Left lung (tissue), 10 donors: ENCODE results near the gene PCP4. TPM values are rescaled to one million over a fixed set of nuclear protein-coding genes. Genes with fewer than 3 reads are reported as not detected.

ENCODE experiments used
- ATAC-seq: fragments of 200-7000 bp; cut with Tn5 transposase; one replicate; pipeline ENCODE4 v1.9.1; 2020; ENCODE audit warnings: moderate library complexity
- DNase-seq, 4 donors: peaks; one replicate each; pipeline ENCODE4 v3.0.0-alpha.2; 2013 to 2020
- H3K27ac ChIP-seq, 2 donors: fragments of 200-600 bp; sonication (generic) in 1 of 2; one replicate each; pipeline versions ENCODE4 v1.5.0 to v1.8.0; 2020 to 2021
- H3K27me3 ChIP-seq, 2 donors: fragments of 200-600 bp; sonication (generic) in 1 of 2; one replicate each; pipeline versions ENCODE4 v1.5.0 to v1.8.0; 2020 to 2021
- H3K36me3 ChIP-seq, 2 donors: fragments of 200-600 bp; sonication (generic) in 1 of 2; one replicate each; pipeline versions ENCODE4 v1.5.0 to v1.8.0; 2020 to 2021
- H3K4me1 ChIP-seq, 2 donors: fragments of 200-600 bp; one replicate each; pipeline ENCODE4 v1.8.0; 2021
- H3K4me3 ChIP-seq, 2 donors: fragments of 200-600 bp; sonication (generic) in 1 of 2; one replicate each; pipeline versions ENCODE4 v1.5.0 to v1.8.0; 2020 to 2021; ENCODE audit warnings: mild to moderate bottlenecking in 1 of 2
- H3K9me3 ChIP-seq, 2 donors: fragments of 200-600 bp; sonication (generic) in 1 of 2; one replicate each; pipeline versions ENCODE4 v1.5.0 to v1.8.0; 2020 to 2021
- intact Hi-C, 2 donors: fragments of 100-400 bp; cut with DNase I; formaldehyde crosslinking; loops; one replicate each; pipeline versions ENCODE4 v1.11.2 to v1.14.2; 2022
- polyA plus RNA-seq, 6 donors: library from polyadenylated mRNA; unstranded; fragments of 120-200 nt; gene quantifications; one replicate each; pipeline ENCODE4 v1.2.1, GENCODE V29; 2013; ENCODE audit not compliant: insufficient read length in 6 of 6
- total RNA-seq, 2 donors: library from RNA; stranded (reverse); fragmentation: NEBNext Ultra II Directional; extraction: Animal tissue kit (Norgen Biotek cat#: 25700); gene quantifications; one replicate each; pipeline ENCODE4 v1.2.1, GENCODE V29; 2021
- TF ChIP-seq, protein P1 (sequence below), 2 donors: fragments of 200-600 bp; sonication (generic) in 1 of 2; IDR thresholded peaks; one replicate each; pipeline versions ENCODE4 v1.5.0 to v1.8.0; 2021; ENCODE audit warnings: antibody characterized with exemption in 2 of 2
- donor health status: DM: no; HTN: yes; CAD: no.
- donor health status: DM: no; HTN: no; CAD: no.

The PCP4 gene
- total and polyA plus RNA-seq, 8 donors = 0.68 to 14.7 (median 8.0) TPM

DNA sequence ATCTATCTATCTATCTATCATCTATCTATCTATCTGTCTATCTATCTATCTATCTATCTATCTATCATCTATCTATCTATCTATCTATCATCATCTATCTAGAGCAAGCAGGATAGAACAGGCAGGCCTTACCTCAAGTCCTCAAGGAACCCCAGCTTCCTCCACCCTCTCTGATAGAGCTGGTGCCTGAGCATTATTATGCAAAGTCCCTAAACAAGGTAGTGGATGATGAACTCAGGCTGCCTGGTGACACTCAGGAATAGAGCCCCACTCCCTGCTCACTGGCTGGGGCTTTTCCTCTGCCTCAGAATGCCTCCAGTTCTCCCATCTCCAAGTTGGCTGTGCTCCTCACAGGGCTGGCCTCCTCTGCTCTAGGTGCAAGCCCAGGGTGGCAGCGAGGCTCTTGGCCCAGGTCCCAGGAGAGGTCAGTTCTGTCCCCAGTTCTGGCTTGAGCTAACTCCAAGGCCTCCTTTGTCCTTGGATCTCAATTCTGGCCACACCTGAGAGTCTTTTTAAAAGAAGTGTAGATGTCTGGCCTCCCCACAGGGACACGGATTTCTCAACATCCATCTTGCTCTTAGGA, 60.2 kb downstream of the PCP4 start:
- intact Hi-C loops = no loop called here
- no peaks in the 10 kb centered on the region for H3K36me3 ChIP-seq
- no peak overlapping the region for H3K27ac ChIP-seq
- TF ChIP-seq, protein P1, sequence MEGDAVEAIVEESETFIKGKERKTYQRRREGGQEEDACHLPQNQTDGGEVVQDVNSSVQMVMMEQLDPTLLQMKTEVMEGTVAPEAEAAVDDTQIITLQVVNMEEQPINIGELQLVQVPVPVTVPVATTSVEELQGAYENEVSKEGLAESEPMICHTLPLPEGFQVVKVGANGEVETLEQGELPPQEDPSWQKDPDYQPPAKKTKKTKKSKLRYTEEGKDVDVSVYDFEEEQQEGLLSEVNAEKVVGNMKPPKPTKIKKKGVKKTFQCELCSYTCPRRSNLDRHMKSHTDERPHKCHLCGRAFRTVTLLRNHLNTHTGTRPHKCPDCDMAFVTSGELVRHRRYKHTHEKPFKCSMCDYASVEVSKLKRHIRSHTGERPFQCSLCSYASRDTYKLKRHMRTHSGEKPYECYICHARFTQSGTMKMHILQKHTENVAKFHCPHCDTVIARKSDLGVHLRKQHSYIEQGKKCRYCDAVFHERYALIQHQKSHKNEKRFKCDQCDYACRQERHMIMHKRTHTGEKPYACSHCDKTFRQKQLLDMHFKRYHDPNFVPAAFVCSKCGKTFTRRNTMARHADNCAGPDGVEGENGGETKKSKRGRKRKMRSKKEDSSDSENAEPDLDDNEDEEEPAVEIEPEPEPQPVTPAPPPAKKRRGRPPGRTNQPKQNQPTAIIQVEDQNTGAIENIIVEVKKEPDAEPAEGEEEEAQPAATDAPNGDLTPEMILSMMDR (IDR thresholded peaks at IDR 0.05) = no peak
- no peak overlapping the region for H3K4me3 ChIP-seq
- no peaks in the 10 kb centered on the region for H3K9me3 ChIP-seq
- no peaks in the 10 kb centered on the region for H3K4me1 ChIP-seq
- ATAC-seq (no peak), DNase-seq (no peak)
- H3K27me3 ChIP-seq = no peaks in the 10 kb centered on the region

DNA sequence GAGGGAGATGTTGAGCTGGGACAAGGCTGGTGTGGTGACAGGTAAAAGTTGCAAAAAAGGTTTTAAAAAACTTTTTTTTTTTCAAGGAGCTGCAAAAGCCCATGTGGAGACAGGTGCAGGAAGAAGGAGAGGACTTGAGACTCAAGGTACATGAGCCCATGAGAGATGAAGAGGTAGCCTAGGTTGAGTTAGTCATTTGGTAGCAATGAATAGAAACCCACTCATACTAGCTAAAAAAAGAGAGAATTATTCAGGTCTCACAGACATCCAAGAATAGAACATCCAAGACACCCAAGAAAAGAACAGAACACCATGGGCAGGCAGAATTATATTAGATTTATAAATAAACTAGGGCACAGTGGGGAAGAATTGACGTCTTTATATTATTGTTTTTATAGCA, 65.1 kb downstream of the PCP4 start:
- Histone ChIP-seq H3K27me3 (no peaks in the 10 kb centered on the region), H3K9me3 (peaks cover 0 to 2% of the 10 kb centered on the region in 2 donors), H3K27ac (no peak overlapping the region), H3K4me1 (no peaks in the 10 kb centered on the region), H3K4me3 (no peak overlapping the region), H3K36me3 (no peaks in the 10 kb centered on the region)
- TF ChIP-seq, protein P1 (IDR thresholded peaks at IDR 0.05) = no peak
- no peak for DNase-seq
- intact Hi-C loops = no loop called here
- ATAC-seq = no peak

DNA sequence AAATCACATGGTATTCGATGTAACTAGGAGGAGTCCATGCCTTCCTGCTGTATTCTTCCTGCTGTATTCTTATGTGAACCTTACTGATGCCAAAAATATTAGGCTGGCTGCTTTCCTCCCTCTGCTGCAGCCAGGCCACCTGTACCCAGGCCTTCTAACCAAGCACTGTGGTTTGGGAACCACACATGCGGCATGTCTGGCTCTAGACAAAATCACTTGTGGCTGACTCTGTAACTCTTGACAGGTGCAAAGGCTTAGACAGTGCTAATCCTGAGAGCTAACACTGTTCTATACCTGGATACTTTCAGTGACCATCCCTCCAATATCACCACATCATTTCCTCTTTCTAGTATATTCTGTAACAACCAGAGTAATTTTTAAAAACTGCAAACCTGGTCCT, 67.7 kb downstream of the PCP4 start:
- no peak overlapping the region for H3K27ac ChIP-seq
- H3K4me3 ChIP-seq = no peak overlapping the region
- no peaks in the 10 kb centered on the region for H3K36me3 ChIP-seq
- ATAC-seq (no peak), DNase-seq (no peak)
- TF ChIP-seq, protein P1 (IDR thresholded peaks at IDR 0.05) = no peak
- no peaks in the 10 kb centered on the region for H3K27me3 ChIP-seq
- H3K9me3 ChIP-seq = peaks cover 0 to 2% of the 10 kb centered on the region in 2 donors
- intact Hi-C loops = no loop called here
- no peaks in the 10 kb centered on the region for H3K4me1 ChIP-seq

DNA sequence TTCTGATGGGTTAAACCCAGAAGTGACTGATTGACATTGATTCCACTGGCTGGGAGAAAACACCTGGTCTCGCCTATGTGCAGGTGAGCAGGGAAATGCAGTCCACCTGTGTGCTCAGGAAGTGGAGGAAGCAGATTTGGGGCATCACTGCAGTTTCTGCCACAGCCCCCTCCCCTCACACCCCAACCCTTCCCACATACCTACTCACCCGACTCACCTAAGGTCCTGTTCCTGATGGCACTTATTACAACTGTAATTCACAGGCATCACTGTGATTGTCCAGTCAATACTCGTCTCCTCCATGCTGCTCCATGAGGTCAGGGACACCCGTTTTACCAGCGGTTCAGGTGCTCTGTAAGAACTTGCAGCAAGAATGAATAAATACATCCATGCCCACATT, 68.5 kb downstream of the PCP4 start:
- TF ChIP-seq, protein P1 (IDR thresholded peaks at IDR 0.05) = no peak
- Histone ChIP-seq H3K27me3 (no peaks in the 10 kb centered on the region), H3K9me3 (peaks cover 0 to 2% of the 10 kb centered on the region in 2 donors), H3K36me3 (no peaks in the 10 kb centered on the region), H3K4me1 (no peaks in the 10 kb centered on the region), H3K4me3 (no peak overlapping the region), H3K27ac (no peak overlapping the region)
- DNase-seq (no peak), ATAC-seq (no peak)
- intact Hi-C loops = no loop called here

DNA sequence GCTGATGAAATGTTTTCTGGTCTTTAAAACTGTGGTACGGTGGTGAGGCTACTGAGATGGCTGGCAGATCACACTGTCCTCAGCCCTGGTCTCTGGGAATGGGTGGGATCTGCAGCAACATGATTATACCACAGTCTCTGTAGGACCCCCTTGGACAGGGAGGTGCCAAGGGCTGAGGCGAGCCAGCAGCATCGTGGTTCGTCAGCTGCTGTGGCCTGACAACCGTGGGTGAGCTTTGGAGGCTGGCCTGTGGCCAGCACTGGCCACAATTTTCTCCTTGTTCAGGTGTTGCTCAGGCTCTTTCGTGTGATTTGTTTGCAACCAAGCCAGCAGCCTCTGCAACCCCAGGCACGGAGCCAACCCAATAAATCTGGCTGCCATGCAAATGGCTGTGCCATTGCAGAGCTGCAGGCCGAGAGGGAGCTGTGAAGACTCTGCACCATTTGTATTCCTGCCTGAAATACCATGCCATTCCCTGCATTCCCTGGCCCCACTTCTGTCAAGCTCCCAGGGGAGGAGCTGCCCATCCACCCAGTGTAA, 70.9 kb downstream of the PCP4 start:
- no peaks in the 10 kb centered on the region for H3K27me3 ChIP-seq
- no peak overlapping the region for H3K4me3 ChIP-seq
- DNase-seq (no peak), ATAC-seq (no peak)
- H3K9me3 ChIP-seq = peaks cover 0 to 2% of the 10 kb centered on the region in 2 donors
- intact Hi-C loops = no loop called here
- H3K36me3 ChIP-seq = no peaks in the 10 kb centered on the region
- TF ChIP-seq, protein P1 (IDR thresholded peaks at IDR 0.05) = no peak
- no peak overlapping the region for H3K27ac ChIP-seq
- no peaks in the 10 kb centered on the region for H3K4me1 ChIP-seq
